ENCODE measurements around the gene TRAPPC5.
"Not testable (repeated sequence)": the region's sequence is repeated elsewhere in the genome, so short reads cannot be mapped to it uniquely, and the experiment has no call there.

Gene TRAPPC5

DNA sequence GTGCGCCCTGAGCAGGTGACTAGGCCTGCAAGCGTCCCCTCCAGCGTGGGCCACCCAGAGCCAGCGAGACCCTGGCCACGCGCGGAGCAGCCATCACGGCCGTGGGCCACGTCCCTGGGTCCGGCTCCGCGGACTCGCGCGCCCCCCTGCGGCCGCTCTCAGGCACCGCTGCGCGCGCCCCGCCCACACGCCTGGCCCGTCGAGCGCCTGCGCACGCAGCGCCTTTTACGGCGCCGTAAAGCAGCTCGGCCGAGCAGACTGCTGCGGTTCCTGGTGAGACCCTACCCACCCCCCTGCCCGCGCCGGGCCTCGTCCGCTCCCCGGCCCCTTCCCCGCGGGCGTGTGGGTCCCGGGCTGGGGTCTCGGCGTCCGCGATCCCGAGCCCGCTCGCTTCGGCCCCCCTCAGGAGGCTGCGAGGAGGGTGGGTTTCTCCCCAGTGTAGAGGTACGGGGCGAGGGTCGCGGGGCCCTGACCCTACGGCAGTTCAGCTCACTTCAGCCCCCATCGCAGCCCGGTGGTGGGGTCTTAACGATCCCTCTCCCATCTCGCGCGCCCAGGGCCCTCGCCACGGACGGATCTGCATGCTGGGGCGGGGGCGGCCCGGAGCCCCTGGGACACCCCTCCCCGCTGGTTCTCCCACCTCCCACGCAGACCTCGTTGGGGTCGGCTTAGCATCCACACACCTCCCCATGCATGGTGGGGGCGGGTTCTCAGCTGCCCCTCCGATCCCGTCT, at the start of gene TRAPPC5:
TRAPPC5 (plus strand) TSS at position 228 of the 734 bp plus-strand sequence. CDS start 1,421 bp downstream, outside the sequence.
- DNase-seq (ENCODE audit: low spot score): peak; percentile 94

DNA sequence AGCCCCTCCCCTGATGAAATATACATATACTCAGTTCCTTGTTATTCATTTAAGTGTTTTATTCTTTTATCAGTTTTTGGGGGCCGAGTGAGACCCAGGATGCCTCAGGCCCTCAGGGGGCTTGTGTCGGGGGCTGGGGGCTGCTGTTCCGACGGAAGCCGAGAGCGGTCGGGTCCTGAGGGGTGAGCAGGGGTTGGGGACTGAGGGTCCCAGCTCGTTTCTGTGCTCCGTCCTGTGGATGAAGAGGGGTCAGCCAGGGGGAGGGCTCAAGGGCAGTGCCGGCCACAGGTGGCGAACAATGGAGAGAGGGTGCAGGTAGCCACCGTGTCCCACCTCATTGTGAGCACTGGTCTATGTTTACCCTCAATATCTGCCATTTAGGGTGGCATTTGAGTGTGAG, 49.1 kb upstream of the TRAPPC5 start:
- no peak for DNase-seq (ENCODE audit: low spot score)

DNA sequence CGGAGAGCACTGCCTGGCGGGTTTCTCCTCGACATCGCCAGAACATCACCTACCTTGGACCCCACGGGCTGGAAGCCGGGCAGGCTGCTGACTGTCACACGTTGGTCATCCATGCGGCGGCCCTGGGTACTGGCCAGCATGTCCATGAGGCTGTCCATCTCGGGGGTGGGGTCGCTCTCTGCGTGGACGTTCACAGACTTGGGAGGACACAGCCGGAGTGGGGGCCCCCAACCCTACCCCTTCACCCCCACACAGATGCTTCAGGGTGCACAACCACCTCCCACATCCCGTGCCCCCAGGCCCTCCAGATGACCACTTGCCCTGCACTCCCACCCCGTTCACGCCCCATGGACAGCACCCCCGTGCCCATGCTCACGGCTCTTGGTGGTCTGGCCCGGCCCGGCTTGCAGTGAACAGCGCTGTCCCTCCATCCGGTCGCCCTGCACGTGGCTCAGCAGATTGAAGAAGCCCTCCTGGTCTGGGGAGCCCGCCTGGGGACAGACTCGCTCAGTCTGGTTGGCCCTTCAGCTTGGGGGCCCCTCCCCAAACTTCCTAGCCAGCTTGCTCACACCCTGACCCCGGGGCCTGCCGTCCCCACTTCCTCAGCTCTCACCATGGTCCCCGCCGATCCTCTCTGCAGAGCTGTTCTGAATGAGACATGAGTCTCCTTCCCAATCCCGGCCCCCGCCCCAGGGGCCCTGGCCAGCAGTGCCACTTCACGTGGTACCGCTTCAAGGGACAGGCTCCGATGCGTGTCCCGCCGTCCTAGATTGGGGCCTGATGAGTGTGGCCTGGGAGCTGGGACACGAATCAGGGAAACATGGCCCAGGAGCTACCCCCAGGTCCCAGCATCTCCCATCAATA, 48.1 kb upstream of the TRAPPC5 start:
- DNase-seq (ENCODE audit: low spot score): no peak

DNA sequence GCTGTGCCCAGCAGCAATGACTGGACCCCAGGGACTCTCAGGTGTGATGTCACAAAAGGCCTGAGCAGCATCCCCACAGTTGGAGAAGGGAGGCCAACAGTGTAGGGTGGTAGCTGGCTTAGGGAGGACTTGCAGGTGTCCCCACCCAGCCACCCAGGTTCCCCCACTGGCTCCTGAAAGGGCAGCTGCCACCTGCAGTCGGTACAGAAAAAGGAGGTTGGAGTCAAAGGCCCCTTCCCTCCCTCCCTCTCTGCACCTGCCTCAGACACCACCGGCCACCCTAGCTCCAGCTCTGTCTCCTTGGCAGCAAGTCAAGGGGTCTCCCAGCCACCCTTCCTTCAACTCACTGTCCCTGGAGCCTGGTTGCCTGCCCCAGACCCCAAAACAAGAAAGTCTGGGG, 46.9 kb upstream of the TRAPPC5 start, which contains the start of gene PCP2:
PCP2 (minus strand) TSS at position 22 of the 400 bp plus-strand sequence. CDS start 262 bp downstream, outside the sequence.
- no peak for DNase-seq (ENCODE audit: low spot score)

DNA sequence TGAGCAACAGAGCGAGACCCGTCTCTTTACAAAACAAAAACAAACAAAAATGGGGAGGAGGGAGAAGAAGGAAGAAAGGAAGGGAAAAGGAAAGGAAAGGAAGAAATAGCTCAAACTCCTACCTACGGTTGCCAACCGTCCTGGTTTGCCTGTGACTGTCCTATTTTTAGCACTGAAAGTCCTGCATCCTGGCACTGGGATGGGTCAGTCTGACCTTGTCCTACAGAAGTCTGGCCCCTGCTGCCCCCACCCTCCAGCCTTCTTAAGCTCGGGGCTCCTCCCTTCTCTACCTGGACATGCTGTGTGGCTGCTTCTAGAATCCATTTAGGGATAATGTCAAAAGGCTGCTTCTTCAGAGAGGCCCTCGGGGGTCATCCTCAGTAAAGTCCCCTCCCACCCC, 45.0 kb upstream of the TRAPPC5 start:
- DNase-seq (ENCODE audit: low spot score): no peak

DNA sequence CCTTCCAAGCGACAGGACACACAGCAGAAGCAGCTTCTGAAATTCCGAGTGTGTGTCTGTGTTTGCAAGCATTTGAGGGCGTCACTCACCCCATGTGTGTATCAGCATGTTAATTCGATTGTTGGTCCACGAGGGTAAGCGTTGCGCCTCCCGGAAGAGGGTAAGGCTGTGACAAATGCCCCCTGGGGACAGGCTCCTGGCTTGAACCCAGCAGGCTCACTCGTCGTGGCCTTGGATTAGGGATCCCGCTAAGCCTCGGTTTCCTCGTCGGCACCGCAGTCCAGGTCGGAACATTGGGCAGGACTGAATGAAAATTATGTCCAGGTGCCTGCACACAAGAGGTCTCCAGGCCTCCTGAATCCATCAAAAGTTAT, 44.3 kb upstream of the TRAPPC5 start:
- no peak for DNase-seq (ENCODE audit: low spot score)

DNA sequence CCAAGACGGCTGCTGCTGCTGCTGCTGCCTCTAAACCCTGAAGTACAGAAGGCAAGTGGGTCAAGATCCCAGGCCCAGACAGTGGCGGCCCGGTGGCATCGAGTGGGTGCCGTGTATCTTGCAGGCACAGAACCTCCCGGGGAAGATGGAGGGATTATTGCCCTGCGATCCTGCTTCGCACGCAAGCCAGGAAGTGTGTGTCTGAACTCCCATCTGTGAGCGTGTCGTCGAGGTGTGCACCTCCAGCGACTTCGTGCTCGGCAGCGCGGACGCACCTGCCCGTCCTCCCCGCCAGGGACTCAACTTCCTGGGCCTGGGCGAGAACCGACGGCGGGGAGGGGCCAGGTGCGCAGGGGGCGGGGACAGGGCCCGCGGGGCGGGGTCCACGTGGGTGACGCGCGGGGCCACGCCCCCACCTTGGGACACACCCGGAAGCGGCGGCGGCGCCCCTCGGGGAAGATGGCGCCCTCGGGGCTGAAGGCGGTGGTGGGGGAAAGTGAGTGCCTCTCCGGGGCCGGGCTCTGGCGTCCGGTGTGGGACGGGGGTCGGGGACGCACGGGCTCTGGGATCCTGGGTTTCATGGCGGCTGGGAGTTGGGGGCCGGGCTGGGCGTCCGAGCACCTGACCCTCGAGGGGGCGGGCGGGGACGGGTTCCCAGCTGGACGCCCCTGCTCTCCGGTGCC, 43.8 kb upstream of the TRAPPC5 start, which contains the start of gene STXBP2:
STXBP2 (plus strand) TSS at position 420 of the 683 bp plus-strand sequence; CDS start at position 460, 40 bp downstream.
- no peak for DNase-seq (ENCODE audit: low spot score)

DNA sequence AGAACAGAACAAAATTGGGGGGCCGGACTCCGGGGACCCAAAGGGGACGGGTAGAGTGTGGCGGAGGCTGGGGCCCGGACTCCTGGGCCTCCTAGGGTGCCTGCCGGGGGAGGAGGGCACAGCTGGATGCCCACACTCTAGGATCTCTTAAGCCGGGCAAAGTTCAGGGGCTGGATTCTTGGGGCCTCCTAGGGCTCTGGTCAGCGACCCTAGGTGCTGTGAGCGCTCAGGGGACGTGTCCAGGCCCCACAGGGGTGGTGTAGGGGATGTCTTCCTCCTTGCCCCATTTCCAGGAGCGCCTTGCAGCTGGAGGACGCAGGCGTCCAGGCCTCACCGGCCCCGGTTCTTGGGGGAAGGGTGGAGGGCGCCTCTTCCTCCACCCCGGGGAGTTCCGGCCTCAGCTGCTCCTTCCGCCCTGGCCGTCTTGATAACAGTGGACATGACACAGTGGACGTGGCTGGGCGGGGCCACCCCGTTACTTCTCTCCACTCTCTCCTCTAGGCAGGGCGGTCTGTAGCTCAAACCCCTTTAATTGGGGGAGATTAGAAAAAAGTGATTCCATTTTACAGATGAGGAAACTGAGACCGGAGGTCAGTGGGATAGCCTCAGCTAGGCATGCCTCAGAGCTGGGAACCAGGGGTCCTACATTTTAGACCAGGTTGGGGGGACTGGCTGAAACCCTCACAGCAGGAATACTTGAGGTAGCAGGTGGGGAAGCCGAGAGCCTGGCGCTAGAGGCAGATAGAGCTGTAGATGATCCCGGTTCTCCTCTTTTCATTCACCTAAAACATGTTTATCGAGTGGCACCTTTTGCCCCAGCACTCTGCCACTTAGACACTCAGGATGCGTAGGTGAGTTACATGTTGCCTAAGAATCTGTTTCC, 43.0 kb upstream of the TRAPPC5 start:
- DNase-seq (ENCODE audit: low spot score): no peak

DNA sequence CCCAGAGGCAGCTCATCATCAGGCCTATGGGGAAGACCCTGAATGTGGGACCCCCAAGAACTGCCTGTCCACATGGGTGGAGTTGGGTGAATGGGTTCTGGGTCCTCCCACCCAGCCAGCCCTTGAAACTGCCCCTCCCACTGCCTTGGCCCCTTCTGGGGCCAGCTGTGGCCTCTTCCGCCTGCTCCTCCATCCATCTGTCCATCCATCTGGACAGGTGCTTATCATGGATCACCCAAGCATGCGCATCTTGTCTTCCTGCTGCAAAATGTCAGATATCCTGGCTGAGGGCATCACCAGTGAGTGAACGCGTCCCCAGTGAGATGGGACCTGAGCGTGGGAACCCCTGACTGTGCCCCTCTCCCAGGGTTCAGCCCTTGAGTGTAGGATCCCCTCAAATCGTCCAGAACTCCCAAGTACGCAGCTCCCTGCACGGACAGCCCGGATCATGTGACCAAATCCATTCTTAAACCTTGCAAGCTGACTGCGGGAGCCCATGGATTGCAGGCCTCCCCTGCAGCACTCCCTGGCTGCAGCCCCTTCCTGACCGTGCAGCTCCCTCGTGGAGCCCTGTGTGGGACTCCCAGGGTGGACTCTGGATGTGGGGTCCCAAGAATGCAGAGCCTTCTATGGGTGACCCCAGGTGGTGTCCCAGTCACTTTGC, 41.7 kb upstream of the TRAPPC5 start:
- no peak for DNase-seq (ENCODE audit: low spot score)

DNA sequence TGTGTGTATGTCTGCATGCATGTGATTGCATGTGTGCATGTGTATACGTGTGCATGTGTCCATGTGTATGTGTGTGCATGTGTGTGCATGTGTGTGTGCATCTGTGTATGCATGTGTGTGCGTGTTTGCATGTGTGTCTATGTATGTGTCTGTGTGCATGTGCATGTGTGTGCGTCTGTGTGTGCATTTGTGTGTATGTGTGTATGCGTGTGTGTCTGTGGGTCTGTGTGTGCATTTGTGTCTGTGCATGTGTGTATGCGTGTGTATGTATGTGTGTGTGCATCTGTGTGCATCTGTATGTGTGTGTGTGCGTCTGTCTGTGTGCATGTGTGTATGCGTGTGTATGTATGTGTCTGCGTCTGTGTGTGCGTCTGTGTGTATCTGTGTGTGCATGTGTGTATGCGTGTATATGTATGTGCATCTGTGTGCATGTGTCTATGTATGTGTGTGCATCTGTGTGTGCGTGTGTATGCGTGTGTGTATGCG, 40.7 kb upstream of the TRAPPC5 start:
- no peak for DNase-seq (ENCODE audit: low spot score)

DNA sequence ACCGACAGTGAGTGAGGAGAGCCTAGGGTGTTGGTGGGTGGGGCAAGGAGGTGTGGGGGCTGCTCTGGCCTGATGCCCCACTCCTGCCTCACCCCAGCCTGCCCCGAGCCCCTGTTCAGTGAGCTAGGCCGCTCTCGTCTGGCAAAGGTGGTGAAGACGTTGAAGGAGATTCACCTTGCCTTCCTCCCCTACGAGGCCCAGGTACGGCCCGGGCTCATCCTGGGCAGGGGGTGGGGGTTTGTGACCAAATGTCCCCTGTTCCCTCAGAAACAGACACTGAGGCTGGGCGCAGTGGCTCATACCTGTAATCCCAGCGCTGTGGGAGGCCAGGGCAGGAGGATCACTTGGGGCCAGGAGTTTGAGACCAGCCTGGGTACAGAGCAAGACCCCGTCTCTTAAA, 39.8 kb upstream of the TRAPPC5 start:
- DNase-seq (ENCODE audit: low spot score): no peak

DNA sequence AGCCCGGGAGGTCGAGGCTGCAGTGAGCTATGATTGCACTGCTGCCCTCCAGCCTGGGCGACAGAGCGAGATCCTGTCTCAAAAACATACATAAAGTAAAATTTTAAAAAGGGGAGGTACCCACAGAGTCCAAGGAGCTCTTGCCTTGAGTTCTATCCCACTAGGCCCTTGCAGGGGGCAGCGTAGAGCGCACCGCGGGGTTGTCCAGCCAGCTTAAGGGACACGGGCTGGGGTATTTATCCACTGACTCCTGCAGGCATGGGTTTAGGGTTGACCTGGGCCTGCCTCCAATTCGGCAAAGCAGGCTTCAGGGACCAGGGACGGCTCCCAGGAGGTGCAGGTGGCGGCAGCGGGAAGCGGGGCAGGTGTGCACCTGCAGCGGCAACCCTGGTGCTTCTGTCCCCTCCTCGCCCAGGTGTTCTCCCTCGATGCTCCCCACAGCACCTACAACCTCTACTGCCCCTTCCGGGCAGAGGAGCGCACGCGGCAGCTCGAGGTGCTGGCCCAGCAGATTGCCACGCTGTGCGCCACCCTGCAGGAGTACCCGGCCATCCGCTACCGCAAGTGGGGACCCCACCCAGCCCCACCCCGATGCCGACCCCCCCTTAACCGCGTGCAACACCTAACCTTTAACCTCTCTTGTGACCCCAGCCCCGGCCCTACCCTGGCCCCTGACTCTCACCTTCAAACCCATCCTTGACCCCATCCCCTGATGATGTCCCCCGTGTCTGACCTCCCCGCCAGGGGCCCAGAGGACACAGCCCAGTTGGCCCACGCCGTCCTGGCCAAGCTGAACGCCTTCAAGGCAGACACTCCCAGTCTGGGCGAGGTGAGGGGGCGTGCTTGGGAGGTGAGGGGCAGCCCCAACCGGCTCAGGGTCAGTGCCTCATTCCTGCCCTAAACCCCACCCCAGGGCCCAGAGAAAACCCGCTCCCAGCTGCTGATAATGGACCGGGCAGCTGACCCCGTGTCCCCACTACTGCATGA, 39.0 kb upstream of the TRAPPC5 start:
- DNase-seq (ENCODE audit: low spot score): no peak

DNA sequence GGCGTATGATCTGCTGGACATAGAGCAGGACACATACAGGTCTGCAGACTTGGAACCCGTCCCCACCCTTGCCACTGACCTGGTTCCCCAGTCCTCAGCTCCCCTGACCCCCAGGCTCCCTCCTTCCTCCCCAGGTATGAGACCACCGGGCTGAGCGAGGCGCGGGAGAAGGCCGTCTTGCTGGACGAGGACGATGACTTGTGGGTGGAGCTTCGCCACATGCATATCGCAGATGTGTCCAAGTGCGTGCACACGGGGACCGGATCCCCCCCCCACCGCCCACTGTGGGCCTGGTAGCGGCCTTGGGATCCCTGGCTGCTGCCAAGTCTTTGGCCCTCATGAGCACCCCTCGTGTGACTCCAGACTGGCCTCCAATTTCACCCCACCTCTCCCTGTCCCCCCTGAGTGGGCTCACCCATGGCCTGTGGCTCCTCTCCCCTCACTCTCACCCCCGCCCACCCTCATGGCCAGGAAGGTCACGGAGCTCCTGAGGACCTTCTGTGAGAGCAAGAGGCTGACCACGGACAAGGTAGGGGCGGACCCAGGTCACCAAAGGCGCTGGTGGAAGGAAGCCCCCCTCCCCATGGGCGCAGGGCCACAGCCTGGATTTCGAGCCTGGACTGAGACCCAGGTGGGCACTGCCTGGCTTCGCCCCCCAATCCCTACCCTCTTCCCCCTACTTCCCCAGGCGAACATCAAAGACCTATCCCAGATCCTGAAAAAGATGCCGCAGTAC, 38.2 kb upstream of the TRAPPC5 start:
- DNase-seq (ENCODE audit: low spot score): no peak

DNA sequence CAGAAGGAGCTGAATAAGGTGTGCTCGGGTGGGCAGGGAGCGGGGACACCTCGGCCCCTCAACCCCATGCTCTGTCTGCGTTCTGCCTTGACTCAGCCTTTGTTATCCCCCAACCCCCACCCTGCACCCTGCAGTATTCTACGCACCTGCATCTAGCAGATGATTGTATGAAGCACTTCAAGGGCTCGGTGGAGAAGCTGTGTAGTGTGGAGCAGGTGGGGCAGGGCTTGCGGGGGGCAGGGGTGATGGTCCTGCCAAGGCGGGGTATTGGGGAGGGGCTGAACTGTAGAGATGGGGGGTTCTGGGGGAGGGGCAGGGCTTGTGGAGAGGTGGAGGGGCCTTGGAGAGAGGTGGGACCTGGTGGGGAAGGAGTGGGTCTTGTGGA, 37.6 kb upstream of the TRAPPC5 start:
- no peak for DNase-seq (ENCODE audit: low spot score)

DNA sequence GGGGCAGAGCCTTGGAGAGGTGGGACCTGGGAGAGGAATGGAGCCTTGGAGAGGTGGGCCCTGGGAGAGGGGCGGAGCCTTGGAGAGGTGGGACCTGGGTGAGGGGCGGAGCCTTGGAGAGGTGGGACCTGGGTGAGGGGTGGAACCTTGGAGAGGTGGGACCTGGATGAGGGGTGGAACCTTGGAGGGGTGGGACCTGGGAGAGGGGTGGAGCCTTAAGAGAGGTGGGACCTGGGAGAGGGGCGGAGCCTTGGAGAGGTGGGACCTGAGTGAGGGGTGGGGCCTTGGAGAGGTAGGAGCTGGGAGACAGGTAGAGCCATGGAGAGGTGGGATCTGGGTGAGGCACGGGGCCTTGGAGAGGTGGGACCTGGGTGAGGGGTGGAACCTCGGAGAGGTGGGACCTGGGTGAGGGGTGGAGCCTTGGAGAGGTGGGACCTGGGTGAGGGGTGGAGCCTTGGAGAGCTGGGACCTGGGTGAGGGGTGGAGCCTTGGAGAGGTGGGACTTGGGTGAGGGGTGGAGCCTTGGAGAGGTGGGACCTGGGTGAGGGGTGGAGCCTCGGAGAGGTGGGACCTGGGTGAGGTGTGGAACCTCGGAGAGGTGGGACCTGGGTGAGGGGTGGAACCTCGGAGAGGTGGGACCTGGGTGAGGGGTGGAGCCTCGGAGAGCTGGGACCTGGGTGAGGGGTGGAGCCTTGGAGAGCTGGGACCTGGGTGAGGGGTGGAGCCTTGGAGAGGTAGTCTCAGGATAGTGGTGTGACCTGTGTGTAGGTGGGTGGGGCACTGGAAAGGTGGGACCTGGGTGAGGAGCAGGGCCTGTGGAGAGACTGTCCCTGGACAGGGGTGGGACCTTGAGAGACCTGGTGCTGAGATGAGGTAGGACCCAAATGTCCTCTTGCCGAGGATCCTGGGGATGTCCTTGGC, 36.7 kb upstream of the TRAPPC5 start:
- DNase-seq (ENCODE audit: low spot score): not testable (repeated sequence)

DNA sequence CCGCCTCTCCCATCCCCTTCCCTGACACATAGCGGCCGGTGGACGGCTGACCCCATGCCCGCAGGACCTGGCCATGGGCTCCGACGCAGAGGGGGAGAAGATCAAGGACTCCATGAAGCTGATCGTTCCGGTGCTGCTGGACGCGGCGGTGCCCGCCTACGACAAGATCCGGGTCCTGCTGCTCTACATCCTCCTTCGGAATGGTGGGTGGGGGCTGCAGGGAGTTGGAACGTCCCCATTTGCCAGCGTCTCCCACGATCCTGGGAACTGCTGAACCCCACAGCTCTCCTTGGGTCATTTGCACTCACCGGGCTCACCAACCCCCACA, 36.1 kb upstream of the TRAPPC5 start:
- DNase-seq (ENCODE audit: low spot score): no peak

DNA sequence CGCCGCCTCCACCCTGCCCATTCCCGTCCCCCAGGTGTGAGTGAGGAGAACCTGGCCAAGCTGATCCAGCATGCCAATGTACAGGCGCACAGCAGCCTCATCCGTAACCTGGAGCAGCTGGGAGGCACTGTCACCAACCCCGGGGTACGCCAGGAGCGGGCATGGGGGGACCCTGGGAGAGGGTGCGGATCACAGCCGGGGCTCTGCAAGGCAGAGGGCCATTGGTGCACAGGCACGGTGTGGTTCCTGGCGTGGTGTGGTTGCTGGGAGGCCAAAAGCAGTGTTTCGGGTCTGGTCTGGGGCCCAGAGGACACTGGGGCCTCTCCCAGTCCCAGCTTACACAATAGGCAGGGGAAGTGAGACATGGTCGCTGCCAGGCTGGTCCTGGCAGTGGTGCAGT, 35.5 kb upstream of the TRAPPC5 start:
- DNase-seq (ENCODE audit: low spot score): no peak
